Thyroid gland (tissue), 4 donors: ENCODE results near the gene FGF7.

Experiments used
- POLR2A ChIP-seq, 2 donors: fragments of 450-650 bp; IDR thresholded peaks; one replicate each; pipeline ENCODE4 v1.6.1; 2017; ENCODE audit warnings: antibody characterized with exemption in 2 of 2, mild to moderate bottlenecking in 2 of 2, moderate library complexity in 1 of 2
- TF ChIP-seq, protein P1 (sequence below), 6 experiments: fragments of 200-600 bp in 3 of 6; fragments of 450-650 bp in 3 of 6; sonication (generic) in 3 of 6; IDR thresholded peaks; one replicate each; pipeline ENCODE4 v1.5.1; 2016 to 2019; ENCODE audit warnings: antibody characterized with exemption in 6 of 6, mild to moderate bottlenecking in 2 of 6, inconsistent platforms in 1 of 6, moderate library complexity in 1 of 6

DNA sequence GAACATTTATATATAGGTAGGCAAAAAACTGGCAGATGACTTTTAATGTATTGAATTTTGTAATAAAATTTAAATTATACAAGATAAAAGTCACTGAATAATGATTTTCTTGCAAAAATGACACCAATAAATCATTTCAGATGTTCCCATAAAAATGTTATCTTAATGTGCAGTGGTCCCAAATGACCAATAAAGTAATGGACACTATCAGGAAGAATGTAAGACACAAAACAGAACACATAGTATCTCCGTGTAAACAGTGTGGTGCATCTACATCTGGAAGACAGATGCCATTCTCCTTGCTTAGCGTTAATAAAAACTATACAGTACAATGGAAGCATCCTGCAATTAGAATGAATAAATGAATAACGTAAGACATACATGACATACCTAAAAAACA, 41.5 kb downstream of the FGF7 start:
- TF ChIP-seq POLR2A (IDR thresholded peaks at IDR 0.05), result no peak
- TF ChIP-seq, protein P1, sequence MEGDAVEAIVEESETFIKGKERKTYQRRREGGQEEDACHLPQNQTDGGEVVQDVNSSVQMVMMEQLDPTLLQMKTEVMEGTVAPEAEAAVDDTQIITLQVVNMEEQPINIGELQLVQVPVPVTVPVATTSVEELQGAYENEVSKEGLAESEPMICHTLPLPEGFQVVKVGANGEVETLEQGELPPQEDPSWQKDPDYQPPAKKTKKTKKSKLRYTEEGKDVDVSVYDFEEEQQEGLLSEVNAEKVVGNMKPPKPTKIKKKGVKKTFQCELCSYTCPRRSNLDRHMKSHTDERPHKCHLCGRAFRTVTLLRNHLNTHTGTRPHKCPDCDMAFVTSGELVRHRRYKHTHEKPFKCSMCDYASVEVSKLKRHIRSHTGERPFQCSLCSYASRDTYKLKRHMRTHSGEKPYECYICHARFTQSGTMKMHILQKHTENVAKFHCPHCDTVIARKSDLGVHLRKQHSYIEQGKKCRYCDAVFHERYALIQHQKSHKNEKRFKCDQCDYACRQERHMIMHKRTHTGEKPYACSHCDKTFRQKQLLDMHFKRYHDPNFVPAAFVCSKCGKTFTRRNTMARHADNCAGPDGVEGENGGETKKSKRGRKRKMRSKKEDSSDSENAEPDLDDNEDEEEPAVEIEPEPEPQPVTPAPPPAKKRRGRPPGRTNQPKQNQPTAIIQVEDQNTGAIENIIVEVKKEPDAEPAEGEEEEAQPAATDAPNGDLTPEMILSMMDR (IDR thresholded peaks at IDR 0.05), result no peak
